GM19468 (cell line): ENCODE data around the gene OR1N1.
"Not testable (repeated sequence)": the region's sequence is repeated elsewhere in the genome, so short reads cannot be mapped to it uniquely, and the experiment has no call there.

Source experiments
- ATAC-seq: cut with Tn5 transposase; IDR thresholded peaks from one replicate; pipeline ENCODE4 v1.9.1; 2021; ENCODE audit warnings: mild to moderate bottlenecking, moderate library complexity, moderate number of reproducible peaks; ENCODE audit not compliant: unreplicated experiment; ENCODE audit errors: extremely low read depth

OR1N1 gene, protein sequence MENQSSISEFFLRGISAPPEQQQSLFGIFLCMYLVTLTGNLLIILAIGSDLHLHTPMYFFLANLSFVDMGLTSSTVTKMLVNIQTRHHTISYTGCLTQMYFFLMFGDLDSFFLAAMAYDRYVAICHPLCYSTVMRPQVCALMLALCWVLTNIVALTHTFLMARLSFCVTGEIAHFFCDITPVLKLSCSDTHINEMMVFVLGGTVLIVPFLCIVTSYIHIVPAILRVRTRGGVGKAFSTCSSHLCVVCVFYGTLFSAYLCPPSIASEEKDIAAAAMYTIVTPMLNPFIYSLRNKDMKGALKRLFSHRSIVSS

DNA sequence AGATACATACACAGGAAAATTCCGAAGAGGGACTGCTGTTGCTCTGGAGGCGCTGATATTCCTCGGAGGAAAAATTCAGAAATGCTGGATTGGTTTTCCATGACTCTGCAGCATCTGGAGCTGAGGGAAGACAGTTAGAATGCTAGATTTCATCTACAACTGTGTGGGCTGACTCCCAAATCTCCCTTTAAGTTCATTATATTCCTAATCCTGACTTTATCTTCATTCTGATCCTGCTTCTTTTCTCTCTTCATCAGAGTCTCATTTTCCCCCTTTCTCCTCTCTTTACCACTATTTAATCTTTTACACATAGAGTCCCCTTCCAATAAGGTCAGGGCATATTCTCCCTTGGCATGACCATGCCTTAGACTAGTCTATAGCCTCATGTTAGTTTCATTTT is at the start of gene OR1N1:
Gene OR1N1, minus strand, starts transcription at position 101 of the 400 bp plus-strand sequence. Its CDS starts 0 bp downstream, at position 101.
- no peak for ATAC-seq

DNA sequence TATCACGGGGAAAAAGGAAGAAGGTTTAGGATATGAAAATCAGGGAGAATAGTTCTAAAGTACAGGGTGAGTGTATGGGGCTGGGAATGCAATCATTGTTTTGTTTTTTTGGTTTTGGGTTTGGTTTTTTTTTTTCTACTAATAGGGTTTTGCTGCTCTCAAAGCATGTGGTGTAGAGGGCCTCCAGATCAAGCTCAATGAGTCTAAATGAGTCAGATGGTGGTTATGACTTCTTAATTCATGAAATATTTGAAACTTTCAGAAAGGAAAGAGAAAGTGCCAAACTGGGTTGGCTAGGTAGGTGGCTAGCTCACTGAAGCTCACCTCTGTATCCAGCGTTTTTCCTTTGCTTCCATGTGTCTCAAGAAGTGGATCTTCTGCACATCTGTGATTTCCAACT is 45.4 kb upstream of the OR1N1 start:
- ATAC-seq, result no peak

DNA sequence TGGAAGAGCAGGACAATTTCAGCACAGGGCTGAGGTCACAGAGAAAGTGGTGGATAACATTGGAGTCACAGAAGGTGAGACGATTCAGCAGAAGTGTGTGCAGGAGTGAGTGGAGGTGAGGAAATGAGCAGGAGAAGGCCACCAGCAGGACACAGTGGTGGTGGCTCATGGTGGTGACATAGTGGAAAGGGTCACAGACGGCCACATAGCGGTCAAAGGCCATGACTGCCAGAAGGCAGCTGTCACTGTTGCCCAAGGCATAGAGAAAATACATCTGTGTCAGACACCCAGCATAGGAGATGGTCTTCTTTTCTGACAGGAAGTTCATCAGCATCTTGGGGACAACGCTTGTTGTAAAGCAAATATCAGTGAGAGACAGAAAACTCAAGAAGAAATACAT is 40.8 kb upstream of the OR1N1 start:
- no peak for ATAC-seq

- no peak for ATAC-seq
Observed at GRCh38 chr9:122562134-122562760, 35.2 kb upstream of the OR1N1 start.

DNA sequence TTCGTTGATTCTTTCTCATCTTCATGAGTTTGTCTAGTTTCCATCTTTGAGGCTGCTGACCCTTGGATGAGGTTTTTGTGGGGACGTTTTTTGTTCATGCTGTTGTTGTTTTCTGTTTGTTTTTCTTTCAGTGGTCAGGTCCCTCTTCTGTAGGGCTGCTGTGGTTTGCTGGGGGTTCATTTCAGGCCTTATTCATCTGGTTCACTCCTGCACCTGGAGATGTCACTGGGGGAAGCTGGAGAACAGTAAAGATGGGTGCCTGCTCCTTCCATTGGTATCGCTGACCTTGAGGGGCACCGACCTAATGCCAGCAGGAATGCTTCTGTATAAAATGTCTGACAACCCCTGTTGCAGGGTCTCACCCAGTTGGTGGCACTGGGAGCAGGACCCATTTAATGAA is 34.4 kb upstream of the OR1N1 start:
- no peak for ATAC-seq

GRCh38 chr9:122552812-122553211 is 25.7 kb upstream of the OR1N1 start, which contains the start of gene OR1N2:
Gene OR1N2 (plus strand): TSS chr9:122553112. CDS start chr9:122553212, 100 bp downstream.
- no peak for ATAC-seq

DNA sequence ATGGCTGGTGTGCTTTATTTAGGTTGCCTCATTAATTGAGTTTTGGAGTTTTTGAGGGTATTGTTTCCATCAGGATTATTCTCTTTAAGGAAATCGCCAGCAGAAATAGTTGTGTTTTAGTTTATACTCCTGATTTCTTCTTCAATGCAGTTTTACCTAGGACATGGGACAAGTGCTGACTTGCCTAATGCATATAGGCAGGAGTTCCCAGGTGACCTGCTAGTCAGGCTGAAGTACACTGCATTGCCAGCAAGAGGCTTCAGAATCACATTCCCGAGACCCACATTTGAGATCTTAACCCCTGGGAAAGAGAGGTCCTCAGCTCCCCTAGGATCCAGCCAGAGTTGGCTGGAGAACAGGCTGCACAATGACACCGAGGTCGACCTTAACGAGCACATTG is 24.3 kb upstream of the OR1N1 start:
- no peak for ATAC-seq

DNA sequence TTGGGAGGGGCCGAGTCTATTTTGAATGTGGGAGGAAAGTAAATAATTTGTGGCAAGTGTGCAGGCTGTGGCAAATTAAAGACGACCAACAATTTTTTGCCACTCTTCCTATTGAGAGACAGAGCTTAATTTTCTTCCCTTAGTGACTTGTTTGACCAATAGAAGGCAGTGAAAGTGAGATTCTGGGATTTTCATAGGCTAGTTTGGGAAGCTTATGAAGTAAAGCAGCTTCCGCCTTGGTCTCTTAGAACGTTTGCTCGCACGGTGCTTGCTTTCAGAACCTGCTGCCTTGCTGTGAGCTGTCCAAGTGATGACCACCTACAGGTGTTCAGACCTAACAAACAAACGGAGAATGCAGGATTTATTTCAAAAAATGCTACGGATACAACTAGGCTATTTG is 19.1 kb upstream of the OR1N1 start:
- no peak for ATAC-seq

GRCh38 chr9:122538757-122539156 is 11.7 kb upstream of the OR1N1 start:
- ATAC-seq, result no peak

- ATAC-seq, result not testable (repeated sequence)
Observed at GRCh38 chr9:122537066-122537465, 10.0 kb upstream of the OR1N1 start.

- ATAC-seq, result no peak
Observed at GRCh38 chr9:122536134-122536533, 9.0 kb upstream of the OR1N1 start.

GRCh38 chr9:122531157-122531556 is 4.1 kb upstream of the OR1N1 start:
- not testable (repeated sequence) for ATAC-seq

- ATAC-seq, result no peak
Observed at GRCh38 chr9:122526602-122527001, 491 bp downstream of the OR1N1 start.

DNA sequence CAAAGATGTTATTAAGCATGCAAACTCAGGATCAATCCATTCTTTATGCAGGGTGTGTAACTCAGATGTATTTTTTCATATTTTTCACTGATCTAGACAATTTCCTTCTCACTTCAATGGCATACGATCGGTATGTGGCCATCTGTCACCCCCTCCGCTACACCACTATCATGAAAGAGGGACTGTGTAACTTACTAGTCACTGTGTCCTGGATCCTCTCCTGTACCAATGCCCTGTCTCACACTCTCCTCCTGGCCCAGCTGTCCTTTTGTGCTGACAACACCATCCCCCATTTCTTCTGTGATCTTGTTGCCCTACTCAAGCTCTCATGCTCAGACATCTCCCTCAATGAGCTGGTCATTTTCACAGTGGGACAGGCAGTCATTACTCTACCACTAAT is 7.7 kb downstream of the OR1N1 start:
- no peak for ATAC-seq

DNA sequence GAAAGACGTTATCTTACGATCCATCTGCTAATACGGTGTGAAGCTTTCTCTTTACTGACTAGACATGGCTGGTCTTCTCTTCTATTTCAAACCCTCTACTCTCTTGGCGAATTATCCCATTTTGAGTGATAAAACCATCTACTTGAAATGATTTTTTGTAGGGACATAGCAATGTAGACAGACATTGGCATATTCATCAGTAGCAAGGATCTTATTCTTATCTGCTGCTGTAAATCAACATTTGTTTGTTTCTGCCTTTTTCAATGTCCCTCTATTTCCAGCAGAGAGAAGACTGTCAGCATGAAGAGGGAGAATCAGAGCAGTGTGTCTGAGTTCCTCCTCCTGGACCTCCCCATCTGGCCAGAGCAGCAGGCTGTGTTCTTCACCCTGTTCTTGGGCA is 8.3 kb downstream of the OR1N1 start, which contains the start of gene OR1J4:
Gene OR1J4, plus strand, starts transcription at position 301 of the 400 bp plus-strand sequence. Its CDS starts 0 bp downstream, at position 301.
- no peak for ATAC-seq

GRCh38 chr9:122518226-122518625 is 8.9 kb downstream of the OR1N1 start:
- no peak for ATAC-seq

DNA sequence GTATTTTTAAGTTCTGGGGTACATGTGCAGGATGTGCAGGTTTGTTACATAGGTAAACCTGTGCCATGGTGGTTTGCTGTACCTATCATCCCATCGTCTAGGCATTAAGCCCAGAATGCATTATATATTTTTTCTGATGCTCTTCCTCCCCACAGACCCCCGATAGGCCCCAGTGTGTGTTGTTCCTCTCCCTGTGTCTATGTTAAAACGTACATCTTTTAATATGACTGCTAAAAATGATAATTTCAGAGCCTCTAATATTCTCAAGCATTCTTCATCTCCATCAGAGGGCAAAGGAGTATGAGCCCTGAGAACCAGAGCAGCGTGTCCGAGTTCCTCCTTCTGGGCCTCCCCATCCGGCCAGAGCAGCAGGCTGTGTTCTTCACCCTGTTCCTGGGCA is 16.6 kb downstream of the OR1N1 start, which contains the start of gene OR1J2:
Gene OR1J2, plus strand, starts transcription at position 301 of the 400 bp plus-strand sequence. Its CDS starts 0 bp downstream, at position 301.
- no peak for ATAC-seq

DNA sequence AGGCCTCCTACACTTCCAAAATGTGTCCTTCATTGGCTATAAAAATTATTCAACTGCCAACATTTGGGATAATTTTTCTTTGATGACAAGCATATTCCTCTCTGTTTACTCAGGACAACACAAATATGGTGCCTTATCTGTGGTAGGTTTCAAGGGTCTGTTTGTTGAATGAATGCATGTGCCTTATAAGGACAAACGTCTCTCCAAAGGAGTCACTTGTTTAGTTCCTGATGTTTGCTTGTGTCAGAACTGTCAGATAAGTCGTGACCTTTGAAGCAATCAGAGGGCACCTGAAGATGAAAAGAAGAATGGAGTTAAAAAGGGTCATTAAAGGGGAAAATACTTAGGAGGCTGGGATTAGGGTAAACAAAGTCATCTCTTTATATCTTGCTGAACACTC is 20.1 kb downstream of the OR1N1 start:
- no peak for ATAC-seq

- no peak for ATAC-seq
Observed at GRCh38 chr9:122498883-122499288, 28.2 kb downstream of the OR1N1 start.

DNA sequence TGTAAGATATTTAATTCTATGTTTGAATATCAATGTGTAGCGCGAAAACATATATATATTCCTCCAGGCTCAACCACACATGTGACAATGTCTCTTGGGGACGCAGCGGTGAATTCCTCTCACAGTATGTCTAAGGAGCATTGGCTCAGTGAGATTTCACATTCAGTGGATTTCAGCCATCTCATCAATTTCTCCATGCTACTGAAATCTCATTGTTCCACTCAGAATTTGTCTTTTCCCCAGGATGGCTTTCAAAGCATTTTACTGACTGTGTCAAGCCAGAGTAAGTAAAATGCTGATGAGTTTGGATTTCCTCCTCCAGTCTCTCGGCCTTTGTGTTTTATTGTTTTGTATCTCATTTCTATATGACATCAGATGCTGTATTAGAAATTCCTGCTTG is 48.0 kb downstream of the OR1N1 start:
- no peak for ATAC-seq

DNA sequence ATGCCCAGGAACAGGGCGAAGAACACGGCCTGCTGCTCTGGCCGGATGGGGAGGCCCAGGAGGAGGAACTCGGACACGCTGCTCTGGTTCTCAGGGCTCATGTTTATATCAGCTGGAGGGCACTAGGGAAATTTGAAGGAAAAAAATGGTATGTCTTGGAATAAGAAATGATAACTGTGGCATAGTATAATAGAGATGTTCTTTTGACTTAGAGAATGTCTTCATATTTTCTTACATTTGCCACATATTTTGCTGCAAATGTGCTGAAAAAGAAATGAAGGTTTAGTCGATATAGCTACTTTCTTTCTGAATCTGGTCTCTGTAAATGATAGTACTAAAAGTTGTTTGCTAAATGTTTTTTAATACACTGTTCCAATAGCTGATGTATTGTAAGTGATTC is 49.3 kb downstream of the OR1N1 start, which contains the start of gene OR1J1:
Gene OR1J1, minus strand, starts transcription at position 101 of the 400 bp plus-strand sequence. Its CDS starts 0 bp downstream, at position 101.
- no peak for ATAC-seq
